ENCODE data around the gene ARFGEF3.
"Not testable (repeated sequence)": the region's sequence is repeated elsewhere in the genome, so short reads cannot be mapped to it uniquely, and the experiment has no call there.

ARFGEF3 gene

GRCh38 chr6:138346302-138347195 is 184.8 kb downstream of the ARFGEF3 start:
- no peaks in the 10 kb centered on the region for H3K27me3 ChIP-seq (replicated peaks in 2 of 5; ENCODE audit: control insufficient read depth in 4 of 5, insufficient read depth in 5 of 5, low read length in 4 of 5)
- DNase-seq, result no peak
- no peak overlapping the region for H3K27ac ChIP-seq (ENCODE audit: insufficient read depth in 1 of 2, low read depth in 1 of 2, low read length in 2 of 2, poor library complexity in 1 of 2, severe bottlenecking in 2 of 2)
- H3K4me1 ChIP-seq (ENCODE audit: control extremely low read depth in 1 of 4, control insufficient read depth in 4 of 4, insufficient read depth in 4 of 4, low read length in 3 of 4), result no peaks in the 10 kb centered on the region
- ChIA-PET CTCF (interaction anchor here (1.4 kb wide), 1 partner anchor 15 kb away, joined by 4 read pairs; no protein-coding TSS in a partner anchor), POLR2A (no interaction called here)
- H3K36me3 ChIP-seq (ENCODE audit: control insufficient read depth in 4 of 4, insufficient read depth in 4 of 4, low read length in 3 of 4), result no peaks in the 10 kb centered on the region
- H3K9me3 ChIP-seq (ENCODE audit: control extremely low read depth in 1 of 5, control insufficient read depth in 4 of 5, insufficient read depth in 2 of 5, low read depth in 1 of 5, low read length in 4 of 5), result no peaks in the 10 kb centered on the region
- no CpG with 5 or more reads among the region's 2 CpGs for WGBS (ENCODE audit: insufficient coverage)
- no peak overlapping the region for H3K4me3 ChIP-seq (ENCODE audit: control insufficient read depth in 1 of 7, extremely low read depth in 1 of 7, insufficient read depth in 4 of 7, low read depth in 2 of 7, low read length in 6 of 7)

- ChIA-PET POLR2A (no interaction called here), CTCF (no interaction called here)
- Histone ChIP-seq H3K36me3 (ENCODE audit: control insufficient read depth in 4 of 4, insufficient read depth in 4 of 4, low read length in 3 of 4) (no peaks in the 10 kb centered on the region), H3K9me3 (ENCODE audit: control extremely low read depth in 1 of 5, control insufficient read depth in 4 of 5, insufficient read depth in 2 of 5, low read depth in 1 of 5, low read length in 4 of 5) (no peaks in the 10 kb centered on the region), H3K27ac (ENCODE audit: insufficient read depth in 1 of 2, low read depth in 1 of 2, low read length in 2 of 2, poor library complexity in 1 of 2, severe bottlenecking in 2 of 2) (no peak overlapping the region), H3K4me3 (ENCODE audit: control insufficient read depth in 1 of 7, extremely low read depth in 1 of 7, insufficient read depth in 4 of 7, low read depth in 2 of 7, low read length in 6 of 7) (no peak overlapping the region), H3K4me1 (ENCODE audit: control extremely low read depth in 1 of 4, control insufficient read depth in 4 of 4, insufficient read depth in 4 of 4, low read length in 3 of 4) (no peaks in the 10 kb centered on the region), H3K27me3 (replicated peaks in 2 of 5; ENCODE audit: control insufficient read depth in 4 of 5, insufficient read depth in 5 of 5, low read length in 4 of 5) (peaks cover 0 to 2% (median 0%) of the 10 kb centered on the region in 5 experiments)
- DNase-seq, result no peak
- WGBS (ENCODE audit: insufficient coverage), result 100% methylated on average over 1 of the region's 2 CpGs
These were observed 186.1 kb downstream of the ARFGEF3 start for GRCh38 chr6:138347864-138348263.

GRCh38 chr6:138349891-138350290 is 188.2 kb downstream of the ARFGEF3 start:
- Histone ChIP-seq H3K4me3 (ENCODE audit: control insufficient read depth in 1 of 7, extremely low read depth in 1 of 7, insufficient read depth in 4 of 7, low read depth in 2 of 7, low read length in 6 of 7) (no peak overlapping the region), H3K27me3 (replicated peaks in 2 of 5; ENCODE audit: control insufficient read depth in 4 of 5, insufficient read depth in 5 of 5, low read length in 4 of 5) (peaks cover 0 to 2% (median 0%) of the 10 kb centered on the region in 5 experiments), H3K36me3 (ENCODE audit: control insufficient read depth in 4 of 4, insufficient read depth in 4 of 4, low read length in 3 of 4) (no peaks in the 10 kb centered on the region), H3K4me1 (ENCODE audit: control extremely low read depth in 1 of 4, control insufficient read depth in 4 of 4, insufficient read depth in 4 of 4, low read length in 3 of 4) (no peaks in the 10 kb centered on the region), H3K27ac (ENCODE audit: insufficient read depth in 1 of 2, low read depth in 1 of 2, low read length in 2 of 2, poor library complexity in 1 of 2, severe bottlenecking in 2 of 2) (no peak overlapping the region), H3K9me3 (ENCODE audit: control extremely low read depth in 1 of 5, control insufficient read depth in 4 of 5, insufficient read depth in 2 of 5, low read depth in 1 of 5, low read length in 4 of 5) (no peaks in the 10 kb centered on the region)
- CTCF ChIA-PET, result interaction anchor here (0.6 kb wide), 1 partner anchor 46 kb away, joined by 3 read pairs; no protein-coding TSS in a partner anchor
- DNase-seq, result no peak
- POLR2A ChIA-PET, result interaction anchor here (0.6 kb wide), 1 partner anchor 47 kb away, joined by 4 read pairs; no protein-coding TSS in a partner anchor
- no CpG with 5 or more reads among the region's 3 CpGs for WGBS (ENCODE audit: insufficient coverage)

- Histone ChIP-seq H3K27me3 (replicated peaks in 2 of 5; ENCODE audit: control insufficient read depth in 4 of 5, insufficient read depth in 5 of 5, low read length in 4 of 5) (peaks cover 0 to 1% (median 0%) of the 10 kb centered on the region in 5 experiments), H3K36me3 (ENCODE audit: control insufficient read depth in 4 of 4, insufficient read depth in 4 of 4, low read length in 3 of 4) (no peaks in the 10 kb centered on the region), H3K27ac (ENCODE audit: insufficient read depth in 1 of 2, low read depth in 1 of 2, low read length in 2 of 2, poor library complexity in 1 of 2, severe bottlenecking in 2 of 2) (no peak overlapping the region), H3K9me3 (ENCODE audit: control extremely low read depth in 1 of 5, control insufficient read depth in 4 of 5, insufficient read depth in 2 of 5, low read depth in 1 of 5, low read length in 4 of 5) (no peaks in the 10 kb centered on the region), H3K4me1 (ENCODE audit: control extremely low read depth in 1 of 4, control insufficient read depth in 4 of 4, insufficient read depth in 4 of 4, low read length in 3 of 4) (no peaks in the 10 kb centered on the region), H3K4me3 (ENCODE audit: control insufficient read depth in 1 of 7, extremely low read depth in 1 of 7, insufficient read depth in 4 of 7, low read depth in 2 of 7, low read length in 6 of 7) (no peak overlapping the region)
- POLR2A ChIA-PET, result no interaction called here
- DNase-seq, result peak in 1 of 3 donors; percentile 11
- CTCF ChIA-PET, result no interaction called here
- no CpG with 5 or more reads among the region's 1 CpG for WGBS (ENCODE audit: insufficient coverage)
These were observed 196.2 kb downstream of the ARFGEF3 start for GRCh38 chr6:138357928-138358327.

GRCh38 chr6:138368684-138369083 is 206.9 kb downstream of the ARFGEF3 start:
- DNase-seq; CTCF ChIA-PET; H3K4me3 ChIP-seq (ENCODE audit: control insufficient read depth in 1 of 7, extremely low read depth in 1 of 7, insufficient read depth in 4 of 7, low read depth in 2 of 7, low read length in 6 of 7); H3K27ac ChIP-seq (ENCODE audit: insufficient read depth in 1 of 2, low read depth in 1 of 2, low read length in 2 of 2, poor library complexity in 1 of 2, severe bottlenecking in 2 of 2); POLR2A ChIA-PET; H3K9me3 ChIP-seq (ENCODE audit: control extremely low read depth in 1 of 5, control insufficient read depth in 4 of 5, insufficient read depth in 2 of 5, low read depth in 1 of 5, low read length in 4 of 5); H3K4me1 ChIP-seq (ENCODE audit: control extremely low read depth in 1 of 4, control insufficient read depth in 4 of 4, insufficient read depth in 4 of 4, low read length in 3 of 4); H3K36me3 ChIP-seq (ENCODE audit: control insufficient read depth in 4 of 4, insufficient read depth in 4 of 4, low read length in 3 of 4); H3K27me3 ChIP-seq (replicated peaks in 2 of 5; ENCODE audit: control insufficient read depth in 4 of 5, insufficient read depth in 5 of 5, low read length in 4 of 5): not testable (repeated sequence)
- 100% methylated on average over 5 of the region's 8 CpGs for WGBS (ENCODE audit: insufficient coverage)

GRCh38 chr6:138370631-138371451 is 209.1 kb downstream of the ARFGEF3 start:
- peak in 1 of 3 donors; percentile 37 for DNase-seq
- Histone ChIP-seq H3K36me3 (ENCODE audit: control insufficient read depth in 4 of 4, insufficient read depth in 4 of 4, low read length in 3 of 4) (no peaks in the 10 kb centered on the region), H3K4me1 (ENCODE audit: control extremely low read depth in 1 of 4, control insufficient read depth in 4 of 4, insufficient read depth in 4 of 4, low read length in 3 of 4) (no peaks in the 10 kb centered on the region), H3K9me3 (ENCODE audit: control extremely low read depth in 1 of 5, control insufficient read depth in 4 of 5, insufficient read depth in 2 of 5, low read depth in 1 of 5, low read length in 4 of 5) (no peaks in the 10 kb centered on the region), H3K4me3 (ENCODE audit: control insufficient read depth in 1 of 7, extremely low read depth in 1 of 7, insufficient read depth in 4 of 7, low read depth in 2 of 7, low read length in 6 of 7) (no peak overlapping the region), H3K27me3 (replicated peaks in 2 of 5; ENCODE audit: control insufficient read depth in 4 of 5, insufficient read depth in 5 of 5, low read length in 4 of 5) (no peaks in the 10 kb centered on the region), H3K27ac (ENCODE audit: insufficient read depth in 1 of 2, low read depth in 1 of 2, low read length in 2 of 2, poor library complexity in 1 of 2, severe bottlenecking in 2 of 2) (no peak overlapping the region)
- POLR2A ChIA-PET, result no interaction called here
- 80% methylated on average over 6 of the region's 9 CpGs for WGBS (ENCODE audit: insufficient coverage)
- CTCF ChIA-PET, result interaction anchor here (0.6 to 1.3 kb wide), 3 partner anchors 9 to 221 kb away, joined by 3 to 5 read pairs (median 3); no protein-coding TSS in a partner anchor

GRCh38 chr6:138371452-138371711 is 209.6 kb downstream of the ARFGEF3 start:
- Histone ChIP-seq H3K27me3 (replicated peaks in 2 of 5; ENCODE audit: control insufficient read depth in 4 of 5, insufficient read depth in 5 of 5, low read length in 4 of 5) (no peaks in the 10 kb centered on the region), H3K36me3 (ENCODE audit: control insufficient read depth in 4 of 4, insufficient read depth in 4 of 4, low read length in 3 of 4) (no peaks in the 10 kb centered on the region), H3K4me3 (ENCODE audit: control insufficient read depth in 1 of 7, extremely low read depth in 1 of 7, insufficient read depth in 4 of 7, low read depth in 2 of 7, low read length in 6 of 7) (no peak overlapping the region), H3K27ac (ENCODE audit: insufficient read depth in 1 of 2, low read depth in 1 of 2, low read length in 2 of 2, poor library complexity in 1 of 2, severe bottlenecking in 2 of 2) (no peak overlapping the region), H3K9me3 (ENCODE audit: control extremely low read depth in 1 of 5, control insufficient read depth in 4 of 5, insufficient read depth in 2 of 5, low read depth in 1 of 5, low read length in 4 of 5) (no peaks in the 10 kb centered on the region), H3K4me1 (ENCODE audit: control extremely low read depth in 1 of 4, control insufficient read depth in 4 of 4, insufficient read depth in 4 of 4, low read length in 3 of 4) (no peaks in the 10 kb centered on the region)
- ChIA-PET CTCF (interaction anchor here (0.9 kb wide), 1 partner anchor 11 kb away, joined by 3 read pairs; no protein-coding TSS in a partner anchor), POLR2A (no interaction called here)
- no peak for DNase-seq
- 70% methylated on average over 2 of the region's 3 CpGs for WGBS (ENCODE audit: insufficient coverage)

Data from common myeloid progenitor, CD34-positive (primary cell).